Measurements from ENCODE around the gene GZMA. TPM values are rescaled to one million over a fixed set of nuclear protein-coding genes. Genes with fewer than 3 reads are reported as not detected.
"Not testable (repeated sequence)": the region's sequence is repeated elsewhere in the genome, so short reads cannot be mapped to it uniquely, and the experiment has no call there.

The GZMA gene
- total RNA-seq, 1 donor from 2014 or later = not detected

DNA sequence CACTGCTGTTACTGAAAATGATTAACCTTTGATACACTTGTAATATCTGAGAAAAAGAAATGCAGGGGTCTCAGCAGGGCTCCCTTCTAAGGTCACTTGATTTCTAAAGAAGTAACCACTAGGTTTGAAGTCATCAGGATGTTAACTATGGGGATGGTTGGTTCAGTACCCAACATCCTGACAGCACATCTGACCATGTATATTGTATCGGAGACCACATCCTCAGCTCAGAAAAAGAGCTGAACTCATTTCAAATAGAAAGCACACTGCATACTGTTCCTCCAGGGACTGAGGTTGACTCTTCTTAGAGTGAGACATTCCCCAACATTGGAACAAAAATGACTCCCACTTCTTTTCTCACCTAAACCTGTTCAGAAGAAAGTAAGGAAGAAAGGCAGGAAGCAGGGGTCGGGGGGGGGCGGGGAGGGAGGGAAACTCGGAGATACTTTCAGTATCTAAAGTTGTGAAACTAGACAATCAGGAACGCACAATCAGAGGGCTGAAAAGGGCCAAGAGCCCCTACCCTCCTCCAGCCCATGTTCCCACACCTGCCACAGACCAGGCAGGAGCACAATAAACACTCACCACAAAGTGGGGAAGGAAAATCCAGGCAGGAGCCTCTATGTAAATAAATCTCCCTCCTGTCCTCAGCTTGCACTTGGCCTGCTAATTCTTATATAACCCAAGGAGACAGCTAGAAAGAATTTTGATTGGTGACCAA is 730 bp upstream of the GZMA start:
- Mint-ChIP-seq H3K4me1 (ENCODE audit: unreplicated experiment) (no peaks in the 10 kb centered on the region), H3K9me3 (ENCODE audit: unreplicated experiment) (peaks cover 4% of the 10 kb centered on the region), H3K4me3 (ENCODE audit: unreplicated experiment) (no peak overlapping the region), H3K27me3 (ENCODE audit: unreplicated experiment) (peaks cover 31% of the 10 kb centered on the region), H3K27ac (ENCODE audit: unreplicated experiment) (no peak overlapping the region), H3K36me3 (ENCODE audit: unreplicated experiment) (no peaks in the 10 kb centered on the region)
- no peak for DNase-seq (ENCODE audit: extremely low spot score, unreplicated experiment)
- TF ChIP-seq, protein P1, sequence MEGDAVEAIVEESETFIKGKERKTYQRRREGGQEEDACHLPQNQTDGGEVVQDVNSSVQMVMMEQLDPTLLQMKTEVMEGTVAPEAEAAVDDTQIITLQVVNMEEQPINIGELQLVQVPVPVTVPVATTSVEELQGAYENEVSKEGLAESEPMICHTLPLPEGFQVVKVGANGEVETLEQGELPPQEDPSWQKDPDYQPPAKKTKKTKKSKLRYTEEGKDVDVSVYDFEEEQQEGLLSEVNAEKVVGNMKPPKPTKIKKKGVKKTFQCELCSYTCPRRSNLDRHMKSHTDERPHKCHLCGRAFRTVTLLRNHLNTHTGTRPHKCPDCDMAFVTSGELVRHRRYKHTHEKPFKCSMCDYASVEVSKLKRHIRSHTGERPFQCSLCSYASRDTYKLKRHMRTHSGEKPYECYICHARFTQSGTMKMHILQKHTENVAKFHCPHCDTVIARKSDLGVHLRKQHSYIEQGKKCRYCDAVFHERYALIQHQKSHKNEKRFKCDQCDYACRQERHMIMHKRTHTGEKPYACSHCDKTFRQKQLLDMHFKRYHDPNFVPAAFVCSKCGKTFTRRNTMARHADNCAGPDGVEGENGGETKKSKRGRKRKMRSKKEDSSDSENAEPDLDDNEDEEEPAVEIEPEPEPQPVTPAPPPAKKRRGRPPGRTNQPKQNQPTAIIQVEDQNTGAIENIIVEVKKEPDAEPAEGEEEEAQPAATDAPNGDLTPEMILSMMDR (IDR thresholded peaks at IDR 0.05) = no peak

DNA sequence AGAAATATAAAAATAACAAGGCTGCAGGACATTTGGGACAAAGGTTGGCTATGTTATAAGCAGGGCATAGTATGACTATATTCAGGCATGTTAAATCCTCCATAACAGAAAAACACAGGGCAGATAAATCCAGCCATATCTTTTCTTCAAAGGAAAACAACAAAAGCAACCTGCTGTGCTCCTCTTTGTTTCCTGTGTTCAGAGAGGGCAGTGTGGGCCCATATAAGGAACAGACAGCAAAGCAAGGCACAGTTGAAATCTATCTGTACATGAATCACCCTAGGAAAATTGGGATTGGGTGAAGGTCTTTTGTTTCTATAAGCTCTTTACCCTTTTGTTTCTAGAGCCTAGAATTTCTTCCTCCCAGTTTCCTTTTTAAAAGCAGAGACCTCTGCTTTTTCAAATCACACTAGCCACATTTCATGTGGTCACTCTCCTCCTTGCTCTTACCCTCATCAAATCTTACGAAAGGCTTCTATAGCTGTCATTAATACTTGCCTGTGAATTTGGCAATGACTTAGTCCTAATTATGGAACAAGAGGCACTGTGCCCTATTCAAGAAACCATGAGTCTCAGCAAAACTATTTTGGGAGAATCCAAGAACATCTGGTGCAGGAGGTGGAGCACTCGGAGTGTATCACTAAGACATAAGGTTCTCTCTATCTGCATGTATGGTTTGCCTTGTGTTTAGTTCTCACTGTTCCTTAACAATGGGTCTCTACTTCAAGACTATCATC is 1.8 kb downstream of the GZMA start:
- Mint-ChIP-seq H3K4me1 (ENCODE audit: unreplicated experiment) (no peaks in the 10 kb centered on the region), H3K27ac (ENCODE audit: unreplicated experiment) (no peak overlapping the region), H3K36me3 (ENCODE audit: unreplicated experiment) (no peaks in the 10 kb centered on the region), H3K4me3 (ENCODE audit: unreplicated experiment) (no peak overlapping the region), H3K27me3 (ENCODE audit: unreplicated experiment) (peaks cover 17% of the 10 kb centered on the region), H3K9me3 (ENCODE audit: unreplicated experiment) (peaks cover 4% of the 10 kb centered on the region)
- DNase-seq (ENCODE audit: extremely low spot score, unreplicated experiment) = no peak
- TF ChIP-seq, protein P1 (IDR thresholded peaks at IDR 0.05) = no peak

DNA sequence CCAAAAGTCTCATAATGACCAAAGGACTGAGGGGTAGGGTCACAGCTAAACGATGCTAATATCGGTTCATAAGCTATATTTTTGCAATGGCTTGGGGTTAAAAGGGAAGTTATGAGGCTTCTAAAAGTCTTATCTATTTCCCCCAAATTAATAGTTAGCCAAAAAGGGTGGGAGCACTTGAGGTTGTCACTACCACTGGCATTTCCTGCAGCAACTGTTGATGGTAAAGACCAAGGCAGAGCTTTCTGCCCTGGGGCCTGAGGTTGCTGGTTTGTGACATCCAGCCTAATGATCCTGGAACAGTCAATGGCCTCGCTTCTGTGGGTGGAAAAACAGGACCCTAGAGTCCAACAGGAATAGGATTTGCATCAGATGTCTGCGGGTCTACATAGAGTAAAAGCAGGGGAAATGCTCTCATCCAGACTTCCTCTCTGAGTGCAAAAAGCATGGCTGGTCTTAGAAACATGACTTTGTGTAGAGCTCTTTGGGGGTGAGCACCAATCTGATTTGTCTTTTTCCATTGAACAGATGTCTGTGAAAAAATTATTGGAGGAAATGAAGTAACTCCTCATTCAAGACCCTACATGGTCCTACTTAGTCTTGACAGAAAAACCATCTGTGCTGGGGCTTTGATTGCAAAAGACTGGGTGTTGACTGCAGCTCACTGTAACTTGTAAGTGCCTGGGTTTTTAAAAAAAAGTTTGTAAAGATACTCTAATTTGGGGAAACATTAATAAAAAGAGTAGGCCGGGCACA is 2.7 kb downstream of the GZMA start:
- Mint-ChIP-seq H3K36me3 (ENCODE audit: unreplicated experiment) (no peaks in the 10 kb centered on the region), H3K4me1 (ENCODE audit: unreplicated experiment) (no peaks in the 10 kb centered on the region), H3K9me3 (ENCODE audit: unreplicated experiment) (peaks cover 4% of the 10 kb centered on the region), H3K27ac (ENCODE audit: unreplicated experiment) (no peak overlapping the region), H3K27me3 (ENCODE audit: unreplicated experiment) (peaks cover 9% of the 10 kb centered on the region), H3K4me3 (ENCODE audit: unreplicated experiment) (no peak overlapping the region)
- TF ChIP-seq, protein P1 (IDR thresholded peaks at IDR 0.05) = no peak
- no peak for DNase-seq (ENCODE audit: extremely low spot score, unreplicated experiment)

DNA sequence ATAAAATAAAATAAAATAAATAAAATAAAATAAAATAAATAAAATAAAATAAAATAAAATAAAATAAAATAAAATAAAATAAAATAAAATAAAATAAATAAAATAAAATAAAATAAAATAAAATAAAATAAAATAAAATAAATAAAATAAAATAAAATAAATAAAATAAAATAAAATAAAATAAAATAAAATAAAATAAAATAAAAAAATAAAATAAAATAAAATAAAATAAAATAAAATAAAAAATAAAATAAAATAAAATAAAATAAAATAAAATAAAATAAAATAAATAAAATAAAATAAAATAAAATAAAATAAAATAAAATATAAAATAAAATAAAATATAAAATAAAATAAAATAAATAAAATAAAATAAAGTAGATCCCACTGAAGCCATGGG is 3.5 kb downstream of the GZMA start:
- not testable (repeated sequence) for H3K4me1 Mint-ChIP-seq (ENCODE audit: unreplicated experiment); H3K9me3 Mint-ChIP-seq (ENCODE audit: unreplicated experiment); H3K4me3 Mint-ChIP-seq (ENCODE audit: unreplicated experiment); H3K36me3 Mint-ChIP-seq (ENCODE audit: unreplicated experiment); H3K27ac Mint-ChIP-seq (ENCODE audit: unreplicated experiment); DNase-seq (ENCODE audit: extremely low spot score, unreplicated experiment); H3K27me3 Mint-ChIP-seq (ENCODE audit: unreplicated experiment)

DNA sequence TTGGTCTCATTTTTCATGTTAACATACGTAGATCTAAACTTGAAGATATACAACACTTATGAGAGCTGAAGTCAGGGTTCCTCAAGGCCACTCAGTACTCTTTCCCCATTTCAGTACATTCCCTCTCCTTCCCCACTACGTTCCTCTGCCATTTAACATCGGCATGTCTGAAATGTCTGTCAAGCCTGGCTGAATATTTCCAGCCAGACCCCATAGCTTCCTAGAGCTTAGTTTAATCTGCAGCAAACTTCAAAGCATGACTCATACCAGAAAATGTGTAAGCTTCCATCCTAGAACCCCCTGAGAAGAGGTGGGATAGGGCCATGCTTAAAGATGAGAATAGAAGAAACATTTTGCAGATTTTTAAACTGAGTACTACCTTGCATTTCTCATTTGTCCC is 6.2 kb downstream of the GZMA start:
- peaks cover 16% of the 10 kb centered on the region for H3K27me3 Mint-ChIP-seq (ENCODE audit: unreplicated experiment)
- no peaks in the 10 kb centered on the region for H3K4me1 Mint-ChIP-seq (ENCODE audit: unreplicated experiment)
- no peaks in the 10 kb centered on the region for H3K36me3 Mint-ChIP-seq (ENCODE audit: unreplicated experiment)
- TF ChIP-seq, protein P1 (IDR thresholded peaks at IDR 0.05) = no peak
- H3K27ac Mint-ChIP-seq (ENCODE audit: unreplicated experiment) = no peak overlapping the region
- H3K4me3 Mint-ChIP-seq (ENCODE audit: unreplicated experiment) = no peak overlapping the region
- DNase-seq (ENCODE audit: extremely low spot score, unreplicated experiment) = no peak
- H3K9me3 Mint-ChIP-seq (ENCODE audit: unreplicated experiment) = no peaks in the 10 kb centered on the region

Data from osteocyte (in vitro differentiated cells).